K562 (cell line): ENCODE data around the gene SMARCA4.

Source experiments
- ARID4B ChIP-seq: sonication (generic); formaldehyde crosslinking; IDR thresholded peaks from 2 replicates; pipeline ENCODE4 v1.8.0; 2022; ENCODE audit warnings: mild to moderate bottlenecking, missing genetic modification reagents
- CEBPB ChIP-seq: fragments of 450-650 bp; IDR thresholded peaks from 2 replicates; pipeline ENCODE4 v1.6.1; 2016; ENCODE audit warnings: missing genetic modification characterization, missing compliant biosample characterization
- CHD1 ChIP-seq: fragments of 200-600 bp; sonication (generic); IDR thresholded peaks from one replicate; pipeline ENCODE4 v1.6.1; 2012; ENCODE audit warnings: mild to moderate bottlenecking, moderate library complexity, low read length, inconsistent platforms
- ETV5 ChIP-seq: sonication (generic); formaldehyde crosslinking; IDR thresholded peaks from 2 replicates; pipeline ENCODE4 v1.4.0; 2020; ENCODE audit warnings: low read depth, mild to moderate bottlenecking, missing genetic modification reagents
- EZH2 ChIP-seq: IDR thresholded peaks from 2 replicates; pipeline ENCODE4 v1.6.1; 2012; ENCODE audit warnings: low read depth, mild to moderate bottlenecking, inconsistent platforms, low read length, borderline replicate concordance
- HDAC2 ChIP-seq: fragments of 450-650 bp; IDR thresholded peaks from 2 replicates; pipeline ENCODE4 v1.6.1; 2016; ENCODE audit warnings: mild to moderate bottlenecking
- MAX ChIP-seq: sonication (generic); formaldehyde crosslinking; IDR thresholded peaks from 2 replicates; pipeline ENCODE4 v1.9.0; 2022; ENCODE audit warnings: mild to moderate bottlenecking, missing genetic modification reagents
- SRF ChIP-seq, 2 experiments: fragments of 250-450, 450-650 bp in 1 of 2; sonication (Bioruptor Pico) in 1 of 2; sonication (generic) in 1 of 2; formaldehyde crosslinking; IDR thresholded peaks; 2 replicates each; pipeline versions ENCODE4 v1.5.0 to v1.5.1; 2020 to 2022; ENCODE audit warnings: mild to moderate bottlenecking in 1 of 2, missing genetic modification reagents in 1 of 2
- TAF1 ChIP-seq: IDR thresholded peaks from 2 replicates; pipeline ENCODE4 v1.6.1; 2011; ENCODE audit warnings: mild to moderate bottlenecking, low read length, moderate library complexity; ENCODE audit not compliant: insufficient read depth, control insufficient read depth, severe bottlenecking; ENCODE audit errors: extremely low read depth
- ZNF121 ChIP-seq: sonication (generic); formaldehyde crosslinking; conservative IDR thresholded peaks from 2 replicates; pipeline ENCODE4 v1.8.0; 2022; ENCODE audit warnings: missing genetic modification reagents

DNA sequence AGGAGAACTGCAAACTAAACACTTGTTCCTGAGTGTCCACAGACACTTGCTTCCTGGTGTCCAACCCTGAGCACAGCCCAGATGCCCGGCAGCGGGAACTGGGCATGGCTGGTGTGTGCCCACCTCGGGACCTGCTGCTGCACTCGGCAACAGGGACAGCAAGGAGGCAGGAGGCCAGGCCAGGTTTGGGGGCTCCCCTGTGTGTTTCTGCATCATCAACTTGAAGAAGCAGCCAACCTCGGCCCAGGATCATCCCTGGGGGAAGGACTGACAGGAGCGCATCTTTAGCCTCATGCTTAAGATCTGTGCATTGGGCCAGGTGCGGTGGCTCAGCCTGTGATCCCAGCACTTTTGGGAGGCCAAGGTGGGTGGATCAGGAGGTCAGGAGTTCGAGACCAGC lies 93.4 kb downstream of the SMARCA4 start:
- no peak for TF ChIP-seq CEBPB (tag)
- no peak for TF ChIP-seq ZNF121 (CRISPR knock-in tag)
- TF ChIP-seq EZH2, result no peak
- no peak for TF ChIP-seq TAF1
- TF ChIP-seq MAX, result no peak
- no peak for TF ChIP-seq HDAC2
- TF ChIP-seq CHD1, result no peak
- no peak for TF ChIP-seq ARID4B (CRISPR knock-in tag)
- TF ChIP-seq ETV5 (CRISPR knock-in tag), result no peak
- TF ChIP-seq SRF (CRISPR knock-in tag; IDR thresholded peaks at IDR 0.05), result no peak
